HG03095 (cell line): ENCODE data around the gene AHNAK2.
"Not testable (repeated sequence)": the region's sequence is repeated elsewhere in the genome, so short reads cannot be mapped to it uniquely, and the experiment has no call there.

Source experiments
- ATAC-seq: cut with Tn5 transposase; IDR thresholded peaks from one replicate; pipeline ENCODE4 v1.9.1; 2021; ENCODE audit warnings: moderate library complexity; ENCODE audit not compliant: unreplicated experiment

Gene AHNAK2

DNA sequence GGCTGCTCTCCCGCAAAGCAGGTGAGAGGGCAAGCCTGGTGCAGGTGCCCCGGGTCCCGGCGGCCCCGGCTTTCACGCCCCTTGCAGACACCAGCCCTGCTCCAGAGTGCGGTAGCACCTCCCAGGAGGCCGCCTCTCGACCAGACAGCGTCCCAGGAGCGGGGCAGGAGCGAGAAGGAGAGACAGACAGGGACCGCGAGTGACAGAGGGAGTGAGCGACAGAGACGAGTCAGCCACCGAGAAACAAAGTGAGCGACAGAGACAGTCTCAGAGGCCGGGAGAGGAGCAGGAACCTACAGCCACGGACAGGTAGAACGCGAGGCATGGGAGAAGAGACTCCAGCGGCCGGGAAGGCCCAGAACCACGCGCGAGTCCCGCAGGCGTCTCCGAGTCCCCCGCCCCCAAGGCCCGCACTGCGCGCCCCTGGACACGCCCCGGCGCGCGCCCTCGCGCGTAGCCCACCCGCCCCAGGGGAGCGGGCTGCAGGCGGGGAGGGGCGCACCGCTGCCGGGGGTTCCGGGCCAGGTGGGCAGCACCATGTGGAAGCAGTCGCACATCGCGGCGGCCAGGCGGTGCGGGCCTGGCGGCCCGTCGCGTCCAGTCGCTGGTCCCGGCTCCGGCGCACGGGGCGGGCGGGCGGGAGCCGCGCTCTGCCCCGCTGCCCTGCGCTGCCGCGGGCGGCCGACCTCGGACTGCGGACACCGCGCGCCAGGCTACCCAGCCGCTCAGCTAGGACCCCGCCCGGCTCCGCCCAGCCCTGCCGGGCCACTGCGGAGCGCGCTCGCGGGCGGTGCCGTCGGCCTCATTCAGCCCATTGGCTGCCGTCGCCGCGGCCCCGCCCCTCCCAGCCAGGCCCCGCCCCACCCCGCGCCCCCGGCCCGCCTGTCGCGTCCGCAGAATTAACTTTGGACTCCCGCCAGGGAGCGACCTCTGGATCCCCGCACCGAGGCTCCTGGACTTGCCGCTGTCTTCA is at the start of gene AHNAK2:
Gene AHNAK2, minus strand, starts transcription at position 694 of the 973 bp plus-strand sequence. Its CDS starts 137 bp downstream, at position 557.
- no peak for ATAC-seq

DNA sequence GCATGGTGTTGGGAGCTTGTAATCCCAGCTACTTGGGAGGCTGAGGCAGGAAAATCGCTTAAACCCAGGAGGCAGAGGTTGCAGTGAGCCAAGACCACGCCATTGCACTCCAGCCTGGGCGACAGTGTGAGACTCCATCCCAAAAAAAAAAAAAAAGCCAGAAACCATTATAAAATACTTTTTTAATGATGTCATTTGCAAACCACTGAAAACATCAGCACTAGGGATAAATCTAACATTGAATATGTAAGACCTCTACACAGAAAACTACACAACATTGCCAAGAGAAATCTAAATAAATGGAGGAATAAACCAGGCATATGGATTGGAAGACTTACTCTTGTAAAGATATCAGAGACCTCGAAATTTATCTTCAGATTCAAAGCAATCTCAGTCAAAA is 49.5 kb upstream of the AHNAK2 start:
- not testable (repeated sequence) for ATAC-seq

DNA sequence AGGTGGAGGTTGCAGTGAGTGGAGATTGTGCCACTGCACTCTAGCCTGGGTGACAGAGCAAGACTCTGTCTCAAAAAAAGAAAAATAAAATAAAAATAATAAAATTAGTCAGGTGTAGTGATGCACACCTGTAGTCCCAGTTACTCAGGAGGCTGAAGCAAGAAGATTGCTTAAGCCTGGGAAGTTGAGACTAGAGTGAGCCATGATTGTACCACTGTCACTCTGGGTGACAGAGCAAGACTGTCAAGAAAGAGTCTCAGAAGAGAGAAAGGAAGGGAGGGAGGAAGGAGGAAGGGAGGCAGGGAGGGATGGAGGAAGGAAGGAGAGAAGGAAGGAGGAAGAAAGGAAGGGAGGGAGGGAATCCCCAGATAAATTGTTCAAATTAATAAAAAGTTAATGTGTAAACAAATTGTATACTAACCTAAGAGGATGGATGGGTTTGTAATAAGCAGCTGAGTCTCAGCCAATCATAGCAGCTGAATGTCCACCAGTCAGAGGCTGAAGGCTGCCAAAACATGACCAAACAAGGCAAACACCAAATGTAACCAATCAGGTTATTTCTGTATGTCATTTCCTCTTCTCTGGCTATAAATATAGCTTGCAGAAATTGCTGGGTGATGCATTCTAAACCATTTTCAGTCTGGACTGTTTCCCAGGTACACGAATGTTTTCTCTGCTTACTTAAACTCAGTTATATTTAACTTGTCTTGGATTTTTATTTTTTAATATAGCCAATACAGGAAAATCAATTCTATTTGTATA is 48.8 kb upstream of the AHNAK2 start:
- ATAC-seq, result no peak

DNA sequence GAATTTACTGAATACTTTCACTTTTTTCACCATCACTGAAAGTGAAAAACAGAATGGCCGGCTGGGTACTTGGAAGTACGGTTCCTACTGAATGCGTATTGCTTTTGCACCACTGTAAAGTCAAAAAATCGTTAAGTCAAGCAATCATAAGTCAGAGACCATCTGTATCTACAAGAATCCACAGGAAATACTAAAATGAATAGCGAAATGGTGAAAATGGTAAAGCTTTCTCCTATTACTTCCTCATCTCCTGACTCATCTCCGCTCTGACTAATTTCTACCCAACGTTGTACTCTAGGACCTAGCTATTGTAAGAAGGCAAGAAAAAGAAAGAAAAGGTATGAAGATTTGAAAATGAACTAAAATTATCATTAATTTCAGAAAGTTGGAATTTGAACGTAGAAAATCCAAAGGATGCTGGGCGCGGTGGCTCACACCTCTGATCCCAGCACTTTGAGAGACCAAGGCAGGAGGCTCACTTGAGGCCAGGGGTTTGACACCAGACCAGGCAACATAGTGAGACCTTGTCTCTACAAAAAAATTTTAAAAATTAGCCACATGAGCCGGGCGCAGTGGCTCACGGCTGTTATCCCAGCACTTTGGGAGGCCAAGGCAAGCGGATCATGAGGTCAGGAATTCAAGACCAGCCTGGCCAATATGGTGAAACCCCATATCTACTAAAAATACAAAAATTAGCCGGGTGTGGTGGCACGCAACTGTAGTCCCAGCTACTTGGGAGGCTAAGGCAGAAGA is 48.0 kb upstream of the AHNAK2 start:
- ATAC-seq, result no peak

DNA sequence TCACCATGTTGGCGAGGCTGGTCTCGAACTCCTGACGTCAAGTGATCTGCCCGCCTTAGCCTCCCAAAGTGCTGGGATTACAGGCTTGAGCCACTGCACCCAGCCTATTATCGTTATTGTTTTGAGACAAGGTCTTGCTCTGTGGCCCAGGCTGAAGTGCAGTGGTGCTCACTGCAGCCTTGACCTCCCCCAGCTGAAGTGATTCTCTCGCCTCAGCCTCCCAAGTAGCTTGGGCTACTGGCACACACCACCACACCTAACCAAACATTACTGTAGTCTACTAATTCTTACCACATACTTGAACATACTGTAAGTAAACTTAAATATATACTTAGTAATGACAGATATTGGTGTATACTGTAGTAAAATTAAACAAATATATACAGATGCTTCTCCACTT is 47.3 kb upstream of the AHNAK2 start:
- ATAC-seq, result no peak

DNA sequence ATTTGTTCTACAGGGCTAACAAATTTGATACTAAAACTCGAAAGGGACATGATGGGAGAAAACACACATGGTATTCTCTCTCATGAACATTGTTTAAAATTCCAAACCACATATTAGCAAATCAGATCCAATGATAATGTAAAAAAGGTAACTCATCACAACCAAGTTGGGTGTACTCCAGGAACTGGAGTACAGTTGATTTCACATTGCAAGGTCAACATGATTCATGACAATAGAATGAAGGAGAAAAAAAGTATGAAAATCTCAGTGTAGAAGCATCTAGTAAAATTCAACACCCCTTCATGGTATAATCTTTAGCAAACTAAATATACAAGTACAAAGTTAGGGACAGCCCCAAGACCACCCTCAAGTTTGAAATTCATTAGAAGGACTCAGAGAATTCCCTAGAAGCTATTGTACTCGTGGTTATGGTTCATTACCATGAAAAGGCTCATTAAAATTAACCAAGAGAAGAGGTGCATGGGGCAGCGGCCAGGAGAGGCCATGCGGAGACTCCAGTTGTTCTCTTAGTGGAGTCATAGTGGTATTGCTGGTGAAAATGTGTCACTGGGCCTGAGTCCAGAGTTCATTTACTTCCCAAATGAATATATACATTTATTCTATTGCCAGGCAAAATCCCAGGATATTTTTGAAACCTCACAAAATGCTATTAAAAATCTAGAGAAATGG is 45.8 kb upstream of the AHNAK2 start:
- ATAC-seq, result no peak

DNA sequence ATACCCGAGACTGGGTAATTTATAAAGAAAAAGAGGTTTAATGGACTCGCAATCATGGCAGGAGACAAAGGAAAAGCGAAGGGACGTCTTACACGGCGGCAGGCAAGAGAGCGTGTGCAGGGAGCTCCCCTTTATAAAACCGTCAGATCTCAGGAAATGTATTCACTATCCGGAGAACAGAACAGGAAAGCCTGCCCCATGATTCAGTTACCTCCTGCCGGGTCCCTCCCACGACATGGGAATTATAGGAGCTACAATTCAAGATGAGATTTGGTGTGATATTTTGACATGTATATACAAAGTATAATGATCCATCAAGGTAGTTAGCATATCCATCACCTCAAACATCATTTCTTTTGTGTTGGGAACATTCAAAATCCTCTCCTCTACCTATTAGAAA is 45.0 kb upstream of the AHNAK2 start:
- no peak for ATAC-seq

DNA sequence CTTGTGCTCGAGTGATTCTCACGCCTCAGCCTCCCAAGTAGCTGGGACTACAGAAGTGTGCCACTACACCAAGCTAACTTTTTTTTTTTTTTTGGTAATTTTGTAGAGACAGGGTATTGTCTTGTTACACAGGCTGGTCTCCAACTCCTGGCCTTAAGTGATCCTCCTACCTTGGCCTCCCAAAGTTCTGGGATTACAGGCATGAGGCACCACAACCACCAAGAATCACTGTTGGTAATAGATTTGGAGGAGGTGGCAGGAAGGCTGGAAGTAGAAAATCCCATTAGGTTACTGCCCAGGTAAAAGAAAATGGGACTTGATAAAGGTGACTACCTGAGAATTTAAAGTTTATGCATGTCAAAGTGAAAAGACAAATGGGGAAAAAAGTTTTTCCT is 44.1 kb upstream of the AHNAK2 start:
- ATAC-seq, result no peak

DNA sequence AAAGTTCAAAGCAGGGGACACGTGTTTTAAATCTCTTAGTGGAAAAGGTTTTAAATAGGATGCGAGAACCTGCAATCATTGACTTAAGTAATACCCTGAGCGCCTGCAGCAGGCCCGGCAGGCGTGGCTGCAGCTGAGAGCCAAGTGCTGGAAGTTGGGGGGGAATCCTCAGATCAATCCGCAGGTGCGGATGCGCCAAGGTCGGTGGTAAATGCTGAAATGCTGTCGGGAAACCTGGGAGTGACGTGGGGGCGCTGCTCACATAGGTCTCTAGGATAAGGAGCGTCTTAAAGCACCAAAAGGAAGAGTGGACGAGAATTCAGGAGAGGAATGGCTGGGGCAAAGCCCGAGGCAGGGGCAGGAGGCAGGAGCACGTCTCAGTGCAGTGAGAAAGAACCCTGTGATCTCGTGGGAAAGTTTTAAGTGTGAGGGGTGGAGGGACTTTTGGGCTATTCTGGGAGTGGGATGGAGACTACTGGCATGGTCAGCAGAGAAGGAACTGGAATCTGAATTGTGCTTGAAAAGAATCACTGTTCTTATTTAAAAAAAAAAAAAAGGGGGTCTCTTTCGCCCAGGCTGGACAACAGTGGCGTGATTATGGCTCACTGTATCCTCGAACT is 43.6 kb upstream of the AHNAK2 start:
- ATAC-seq, result no peak

DNA sequence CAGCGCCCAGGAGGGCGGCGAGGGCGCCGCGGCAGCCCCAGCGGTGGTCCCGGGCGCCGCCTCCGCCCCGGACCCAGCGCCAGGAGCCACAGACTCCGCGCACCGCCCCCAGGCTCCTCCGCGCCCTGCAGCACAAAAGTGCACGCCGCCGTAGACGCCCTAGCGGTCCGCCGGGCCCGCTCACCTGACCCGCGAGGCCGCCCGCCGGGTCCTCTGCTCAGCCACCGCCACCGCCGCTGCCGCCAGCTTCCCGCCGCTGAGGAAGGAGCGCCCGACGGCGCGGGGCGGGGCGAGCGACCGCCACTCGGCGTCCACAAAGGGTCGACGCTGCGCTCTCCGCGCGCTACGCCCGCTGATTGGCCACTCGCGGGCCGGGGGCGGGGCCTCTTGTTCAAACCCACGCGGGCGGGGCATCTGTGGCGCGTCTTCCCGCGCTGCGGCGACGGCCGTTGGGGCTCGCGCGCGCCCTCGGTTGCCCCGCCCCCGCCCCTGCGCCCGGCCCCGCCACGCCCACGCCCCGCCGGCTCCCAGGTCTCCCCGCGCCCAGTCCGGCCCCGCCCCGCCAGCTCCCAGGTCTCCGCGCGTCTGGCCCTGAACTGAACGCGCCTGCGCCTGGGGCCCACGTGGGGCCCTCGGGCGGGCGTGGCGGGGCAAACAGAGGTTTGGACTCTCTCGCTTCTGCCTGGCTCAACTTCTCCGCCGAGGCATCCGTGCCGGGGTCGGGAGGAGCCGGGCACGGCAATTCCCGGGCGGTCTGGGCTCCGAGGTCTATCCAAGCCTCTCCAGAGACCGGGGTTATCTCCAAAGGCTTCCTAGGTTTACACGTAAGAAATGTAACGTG is 42.9 kb upstream of the AHNAK2 start, which contains the start of gene CDCA4:
Gene CDCA4, minus strand, starts transcription at position 269 of the 841 bp plus-strand sequence. CDS start 9,154 bp downstream, outside the sequence.
- peak; percentile 72 for ATAC-seq

DNA sequence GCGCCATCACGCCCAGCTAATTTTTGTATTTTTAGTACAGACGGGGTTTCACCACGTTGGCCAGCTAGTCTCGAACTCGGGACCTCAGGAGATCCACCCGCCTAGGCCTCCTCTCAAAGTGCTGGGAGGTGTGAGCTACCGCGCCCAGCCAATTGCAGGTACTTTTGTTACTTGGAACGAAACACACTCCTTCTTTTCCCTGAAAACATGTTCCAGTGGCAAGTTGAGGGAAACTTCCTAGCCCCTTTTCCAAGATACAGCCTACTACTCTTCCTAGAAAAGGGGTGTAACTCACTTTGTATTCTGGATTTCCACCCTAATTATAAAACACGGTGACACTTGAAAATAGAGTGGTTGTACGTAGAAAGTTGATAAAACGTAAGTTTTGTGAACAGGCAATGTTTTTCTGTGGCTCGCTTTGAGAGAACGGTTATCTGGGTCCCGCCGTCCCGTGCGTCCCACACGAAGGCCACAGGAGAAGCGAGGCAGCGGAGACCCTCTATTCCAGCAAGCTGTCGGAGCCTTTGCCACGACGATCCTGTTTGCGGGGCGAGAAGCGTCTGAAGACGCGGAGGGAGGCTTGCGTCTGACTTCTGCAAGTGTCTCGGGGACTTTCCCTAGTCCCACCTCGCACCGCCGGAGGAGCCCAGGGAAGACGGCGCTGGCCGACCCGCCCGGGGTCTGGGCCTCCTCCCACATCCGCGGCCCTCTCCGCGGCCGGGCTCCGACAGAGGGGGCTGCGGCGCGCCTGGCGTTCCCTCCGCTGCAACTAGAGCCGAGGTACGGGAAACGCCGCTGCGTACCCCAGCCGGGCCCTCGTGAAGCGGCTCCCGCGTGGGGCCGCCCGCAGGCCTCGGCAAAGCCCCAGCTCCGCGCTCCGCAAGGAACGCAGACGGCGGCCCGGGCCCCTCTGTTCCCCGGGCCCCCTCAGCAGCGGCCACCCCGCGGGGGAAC is 42.0 kb upstream of the AHNAK2 start:
- ATAC-seq, result peak; percentile 17

DNA sequence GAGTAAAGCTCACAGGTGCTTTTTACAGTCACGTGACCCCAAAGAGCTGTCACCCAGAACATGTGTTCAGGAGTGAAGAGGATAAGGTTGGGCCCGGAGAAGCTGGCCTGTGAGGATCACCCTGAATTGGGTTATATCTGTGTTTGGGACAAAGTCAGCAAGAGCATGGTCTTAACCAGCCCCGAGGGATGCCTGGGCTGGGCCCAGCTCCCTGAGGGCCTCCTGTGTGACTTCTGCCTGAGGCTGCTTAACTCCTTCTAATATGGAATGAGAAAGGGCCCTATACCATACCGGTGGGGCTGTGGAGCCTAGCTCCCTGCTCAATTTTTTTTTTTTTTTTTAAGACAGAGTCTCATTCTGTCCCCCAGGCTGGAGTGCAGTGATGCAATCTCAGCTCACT is 40.2 kb upstream of the AHNAK2 start:
- no peak for ATAC-seq

DNA sequence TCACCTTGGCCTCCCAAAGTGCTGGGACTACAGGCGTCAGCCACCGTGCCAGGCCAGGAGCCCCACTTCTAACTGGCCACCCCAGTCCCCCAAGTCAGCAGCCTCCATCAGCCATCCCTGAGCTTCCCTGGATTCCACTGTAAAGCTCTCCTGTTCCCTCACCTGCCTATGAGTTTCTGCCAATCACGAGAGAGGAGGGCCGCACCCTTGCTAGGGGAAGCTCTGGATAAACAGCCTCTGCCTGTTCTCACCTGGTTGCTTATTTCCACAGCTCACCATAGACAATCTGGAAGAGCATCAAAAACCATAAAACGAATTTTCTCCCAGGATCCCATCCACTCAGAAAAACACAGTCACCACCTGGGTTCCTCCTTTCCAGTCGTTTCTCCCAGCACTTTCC is 37.7 kb upstream of the AHNAK2 start:
- no peak for ATAC-seq

DNA sequence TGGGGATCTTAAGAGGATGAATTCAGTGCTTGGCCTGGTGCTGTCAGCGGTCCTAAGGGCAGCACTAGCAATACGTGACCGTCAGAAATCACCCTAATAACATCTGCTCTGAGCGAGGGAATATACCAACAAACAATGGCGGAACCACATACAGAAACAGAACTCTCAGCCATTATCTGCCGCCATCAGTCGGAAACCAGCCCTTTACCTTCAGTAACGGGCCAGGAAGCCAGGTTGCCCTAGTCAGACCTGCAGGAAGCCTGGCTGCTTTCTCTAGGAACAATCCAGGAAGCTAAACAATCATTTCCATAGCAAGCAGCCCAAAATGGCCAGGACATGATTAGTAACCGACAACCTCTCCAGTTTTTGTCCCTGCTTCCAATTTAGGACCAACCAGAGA is 37.1 kb upstream of the AHNAK2 start:
- no peak for ATAC-seq

DNA sequence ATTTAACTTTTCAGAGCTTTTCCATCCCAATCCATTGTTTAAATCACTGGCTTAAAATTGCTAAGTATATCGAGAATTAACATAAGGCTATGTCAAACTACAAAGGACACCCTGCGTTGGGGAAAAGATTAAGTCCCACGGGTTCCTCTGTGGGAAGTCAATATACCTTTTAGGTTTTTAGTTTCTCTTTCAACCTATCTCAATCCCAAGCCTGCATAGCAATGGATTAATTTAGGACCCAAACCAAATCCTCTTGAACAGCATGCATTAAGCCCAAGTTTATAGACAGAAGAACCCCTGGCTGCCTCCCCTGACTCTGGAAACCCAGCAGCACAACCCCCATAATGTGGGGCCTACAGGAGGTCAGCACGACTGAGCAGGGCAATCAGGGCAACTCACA is 36.5 kb upstream of the AHNAK2 start:
- no peak for ATAC-seq

DNA sequence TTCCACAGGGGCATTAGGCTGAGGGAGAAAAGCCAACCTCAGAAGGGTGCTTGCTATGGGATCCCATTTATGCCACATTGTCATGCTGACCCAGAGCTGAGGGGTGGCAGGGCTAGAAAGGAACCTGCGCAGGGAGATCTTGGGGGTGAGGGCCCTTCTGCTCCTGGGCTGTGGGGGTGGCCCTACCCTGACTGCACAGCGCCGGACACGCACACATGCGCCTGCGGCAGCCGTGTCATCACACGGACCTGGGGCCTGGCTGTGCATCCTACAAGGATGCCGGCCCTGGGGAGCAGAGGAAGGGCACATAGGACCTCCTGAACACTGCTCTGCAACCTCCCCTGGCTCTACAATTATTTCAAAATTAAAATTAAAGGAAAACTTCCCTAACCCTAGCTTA is 35.9 kb upstream of the AHNAK2 start:
- no peak for ATAC-seq

DNA sequence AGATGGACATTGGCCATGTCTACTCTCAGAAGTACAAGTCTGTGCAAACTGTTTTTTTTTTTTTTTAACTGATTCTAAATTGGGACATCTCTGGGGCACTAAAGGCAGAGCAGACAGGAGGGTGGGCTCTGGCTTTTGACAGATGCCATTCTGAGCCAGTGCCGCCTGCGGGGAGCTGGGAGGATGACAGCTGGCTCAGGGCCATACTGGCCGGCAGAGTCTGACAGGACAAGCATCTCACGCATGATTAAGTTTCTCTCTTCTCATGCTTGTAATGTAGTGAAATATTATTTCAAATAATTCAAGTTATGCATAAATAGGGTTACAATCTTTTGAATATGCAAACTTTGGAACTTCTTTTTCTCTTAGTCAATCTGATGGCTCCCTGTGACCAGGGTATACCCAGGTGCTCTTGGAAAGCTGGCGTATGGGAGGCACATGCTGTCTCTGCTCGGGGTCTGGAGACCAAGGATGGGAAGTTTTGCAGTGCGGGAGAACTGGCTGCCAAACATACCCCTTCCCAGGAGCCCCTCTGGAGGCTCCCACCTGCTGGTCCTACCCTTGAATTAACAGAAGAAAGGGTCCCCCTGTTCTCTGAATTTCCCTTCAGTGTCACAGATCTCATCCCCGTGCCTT is 35.1 kb upstream of the AHNAK2 start:
- no peak for ATAC-seq
